Liver (tissue), 9 donors: ENCODE measurements around the gene UBASH3A. TPM values are rescaled to one million over a fixed set of nuclear protein-coding genes. Genes with fewer than 3 reads are reported as not detected.

Experiments used
- DNase-seq: peaks from one replicate; pipeline ENCODE4 v3.0.0-alpha.2; 2017; ENCODE audit warnings: low spot score
- H3K27ac ChIP-seq, 2 donors: one replicate each; pipeline ENCODE4 v1.7.0; 2013; ENCODE audit warnings: inconsistent platforms in 2 of 2, low read length in 2 of 2, control low read depth in 1 of 2, low read depth in 1 of 2, mild to moderate bottlenecking in 1 of 2
- H3K27me3 ChIP-seq, 4 donors: one replicate each; pipeline versions ENCODE4 v1.6.1 to v1.7.0; 2013; ENCODE audit warnings: low read length in 3 of 4, inconsistent platforms in 1 of 4, mild to moderate bottlenecking in 1 of 4, moderate library complexity in 1 of 4; ENCODE audit not compliant: control insufficient read depth in 4 of 4, insufficient read depth in 4 of 4
- H3K36me3 ChIP-seq, 4 donors: one replicate each; pipeline versions ENCODE4 v1.6.1 to v1.7.0; 2013; ENCODE audit warnings: low read length in 3 of 4, mild to moderate bottlenecking in 3 of 4, low read depth in 1 of 4, moderate library complexity in 1 of 4; ENCODE audit not compliant: control insufficient read depth in 4 of 4, insufficient read depth in 3 of 4
- H3K4me1 ChIP-seq, 4 donors: one replicate each; pipeline versions ENCODE4 v1.6.1 to v1.7.0; 2013; ENCODE audit warnings: low read length in 3 of 4, mild to moderate bottlenecking in 3 of 4, moderate library complexity in 1 of 4; ENCODE audit not compliant: control insufficient read depth in 4 of 4, insufficient read depth in 4 of 4
- H3K4me3 ChIP-seq, 3 donors: one replicate each; pipeline versions ENCODE4 v1.6.1 to v1.7.0; 2013; ENCODE audit warnings: low read length in 3 of 3, control low read depth in 1 of 3, low read depth in 1 of 3, mild to moderate bottlenecking in 1 of 3
- H3K9ac ChIP-seq, 2 donors: one replicate each; pipeline ENCODE4 v1.7.0; 2013; ENCODE audit warnings: low read length in 2 of 2, mild to moderate bottlenecking in 2 of 2, moderate library complexity in 2 of 2, control low read depth in 1 of 2, low read depth in 1 of 2
- H3K9me3 ChIP-seq, 4 donors: one replicate each; pipeline versions ENCODE4 v1.6.1 to v1.7.0; 2013; ENCODE audit warnings: low read length in 3 of 4; ENCODE audit not compliant: control insufficient read depth in 4 of 4
- CTCF ChIP-seq: fragments of 150-350 bp; IDR thresholded peaks from 2 replicates; pipeline ENCODE4 v1.5.1; 2017; ENCODE audit warnings: improper control_type of control experiment, low read depth, low read length; ENCODE audit not compliant: missing input control
- EGR1 ChIP-seq, 2 donors: IDR thresholded peaks; 2 replicates each; pipeline ENCODE4 v1.6.1; 2016 to 2018; ENCODE audit warnings: antibody characterized with exemption in 2 of 2, low read depth in 2 of 2
- FOXA1 ChIP-seq: IDR thresholded peaks from 2 replicates; pipeline ENCODE4 v1.6.1; 2016; ENCODE audit warnings: antibody characterized with exemption
- FOXA2 ChIP-seq: IDR thresholded peaks from 2 replicates; pipeline ENCODE4 v1.6.1; 2016; ENCODE audit warnings: antibody characterized with exemption
- GABPA ChIP-seq, 2 donors: IDR thresholded peaks in 1 of 2; conservative IDR thresholded peaks in 1 of 2; 2 replicates each; pipeline ENCODE4 v1.6.1; 2016; ENCODE audit warnings: antibody characterized with exemption in 2 of 2, mild to moderate bottlenecking in 1 of 2, moderate library complexity in 1 of 2
- HNF4A ChIP-seq, 2 donors: conservative IDR thresholded peaks; 2 replicates each; pipeline ENCODE4 v1.6.1; 2016; ENCODE audit warnings: antibody characterized with exemption in 2 of 2, mild to moderate bottlenecking in 2 of 2
- JUND ChIP-seq, 2 donors: IDR thresholded peaks; 2 replicates each; pipeline ENCODE4 v1.6.1; 2016; ENCODE audit warnings: antibody characterized with exemption in 2 of 2
- MAX ChIP-seq: IDR thresholded peaks from 2 replicates; pipeline ENCODE4 v1.6.1; 2016; ENCODE audit warnings: antibody characterized with exemption
- NR2F2 ChIP-seq: IDR thresholded peaks from 2 replicates; pipeline ENCODE4 v1.6.1; 2016; ENCODE audit warnings: antibody characterized with exemption
- RAD21 ChIP-seq, 2 donors: IDR thresholded peaks; 2 replicates each; pipeline ENCODE4 v1.6.1; 2016; ENCODE audit warnings: antibody characterized with exemption in 2 of 2, mild to moderate bottlenecking in 2 of 2
- REST ChIP-seq: IDR thresholded peaks from 2 replicates; pipeline ENCODE4 v1.6.1; 2016; ENCODE audit warnings: antibody characterized with exemption, mild to moderate bottlenecking
- RXRA ChIP-seq, 2 donors: IDR thresholded peaks; 2 replicates each; pipeline ENCODE4 v1.6.1; 2017 to 2018; ENCODE audit warnings: antibody characterized with exemption in 2 of 2, mild to moderate bottlenecking in 1 of 2
- TAF1 ChIP-seq: conservative IDR thresholded peaks from 2 replicates; pipeline ENCODE4 v1.6.1; 2016; ENCODE audit warnings: antibody characterized with exemption, mild to moderate bottlenecking
- WGBS: extraction: QIAGEN DNeasy Blood & Tissue Kit; methylation state at CpG from one replicate; pipeline ENCODE4 v1.1.7; 2013; 5-methylcytosine and 5-hydroxymethylcytosine counted together
- polyA plus RNA-seq, 2 donors: library from polyadenylated mRNA; stranded (reverse) in 1 of 2; unstranded in 1 of 2; fragments of 200-250 nt in 1 of 2; fragments of >200 nt in 1 of 2; fragmentation: Nextera tagmentation in 1 of 2; extraction: Ambion mirVana in 1 of 2; gene quantifications; one replicate each; pipeline versions ENCODE4 v1.2.1 to v1.2.3, GENCODE V29; 2013 to 2015
- total RNA-seq, 2 donors: library from RNA; depleted of rRNA; stranded (reverse); fragments of >200 nt; gene quantifications; one replicate each; pipeline ENCODE4 v1.2.3, GENCODE V29; 2014
- donor health status: healthy.
- donor health status: healthy.
- donor health status: healthy.
- donor health status: healthy.
- donor health status: healthy.

UBASH3A gene
- total and polyA plus RNA-seq, 4 donors = 0.10 to 0.75 (median 0.45) TPM

GRCh38 chr21:42435401-42435800, 31.7 kb downstream of the UBASH3A start:
- WGBS = 61% methylated on average over 4 of the region's 4 CpGs
- TF ChIP-seq EGR1 (IDR thresholded peaks at IDR 0.05; ENCODE audit: low read depth in 2 of 2) (no peak), REST (no peak), NR2F2 (no peak), FOXA2 (no peak), MAX (no peak), FOXA1 (no peak)

GRCh38 chr21:42435833-42436232, 32.1 kb downstream of the UBASH3A start:
- H3K27me3 ChIP-seq = peaks cover 0 to 3% (median 0%) of the 10 kb centered on the region in 4 donors
- H3K9ac ChIP-seq = no peak overlapping the region
- peaks cover 0 to 3% (median 0%) of the 10 kb centered on the region in 4 donors for H3K9me3 ChIP-seq
- no peak overlapping the region for H3K4me3 ChIP-seq
- no peak overlapping the region for H3K27ac ChIP-seq
- H3K36me3 ChIP-seq = no peaks in the 10 kb centered on the region
- TF ChIP-seq FOXA2 (no peak), TAF1 (no peak), GABPA (IDR thresholded peaks at IDR 0.05 in 1 of 2, conservative IDR thresholded peaks at IDR 0.05 in 1 of 2) (no peak), REST (no peak), FOXA1 (no peak)
- no peak for DNase-seq
- no peaks in the 10 kb centered on the region for H3K4me1 ChIP-seq

More at GRCh38 chr21:42435401-42435800, 31.7 kb downstream of the UBASH3A start:
- Histone ChIP-seq H3K27me3 (peaks cover 0 to 3% (median 0%) of the 10 kb centered on the region in 4 donors), H3K9ac (no peak overlapping the region), H3K9me3 (peaks cover 0 to 3% (median 0%) of the 10 kb centered on the region in 4 donors), H3K36me3 (no peaks in the 10 kb centered on the region), H3K27ac (no peak overlapping the region), H3K4me3 (no peak overlapping the region), H3K4me1 (no peaks in the 10 kb centered on the region)
- DNase-seq = no peak

GRCh38 chr21:42436914-42437313, 33.2 kb downstream of the UBASH3A start:
- Histone ChIP-seq H3K4me3 (no peak overlapping the region), H3K27me3 (peaks cover 0 to 3% (median 0%) of the 10 kb centered on the region in 4 donors), H3K36me3 (no peaks in the 10 kb centered on the region), H3K27ac (no peak overlapping the region), H3K9me3 (peaks cover 0 to 3% (median 0%) of the 10 kb centered on the region in 4 donors), H3K4me1 (no peaks in the 10 kb centered on the region), H3K9ac (no peak overlapping the region)
- DNase-seq = no peak
- no peak for TF ChIP-seq EGR1 (IDR thresholded peaks at IDR 0.05; ENCODE audit: low read depth in 2 of 2)
- no peak for TF ChIP-seq REST
- TF ChIP-seq HNF4A (conservative IDR thresholded peaks at IDR 0.05) = no peak
- TF ChIP-seq GABPA (IDR thresholded peaks at IDR 0.05 in 1 of 2, conservative IDR thresholded peaks at IDR 0.05 in 1 of 2) = no peak
- TF ChIP-seq FOXA2 = no peak
- no peak for TF ChIP-seq NR2F2
- no peak for TF ChIP-seq RXRA (IDR thresholded peaks at IDR 0.05)
- TF ChIP-seq MAX = no peak
- TF ChIP-seq JUND (IDR thresholded peaks at IDR 0.05) = no peak
- TF ChIP-seq RAD21 (IDR thresholded peaks at IDR 0.05) = no peak
- TF ChIP-seq CTCF = no peak
